NCI-H1048 (cell line): ENCODE results near the gene FBXL16.
A peak's percentile ranks its signal among the peaks of the same experiment; 100 is the strongest.

Source experiments
- DNase-seq: peaks from one replicate; lab custom pipeline; 2025; lab: John Stamatoyannopoulos, UW

The FBXL16 gene

DNA sequence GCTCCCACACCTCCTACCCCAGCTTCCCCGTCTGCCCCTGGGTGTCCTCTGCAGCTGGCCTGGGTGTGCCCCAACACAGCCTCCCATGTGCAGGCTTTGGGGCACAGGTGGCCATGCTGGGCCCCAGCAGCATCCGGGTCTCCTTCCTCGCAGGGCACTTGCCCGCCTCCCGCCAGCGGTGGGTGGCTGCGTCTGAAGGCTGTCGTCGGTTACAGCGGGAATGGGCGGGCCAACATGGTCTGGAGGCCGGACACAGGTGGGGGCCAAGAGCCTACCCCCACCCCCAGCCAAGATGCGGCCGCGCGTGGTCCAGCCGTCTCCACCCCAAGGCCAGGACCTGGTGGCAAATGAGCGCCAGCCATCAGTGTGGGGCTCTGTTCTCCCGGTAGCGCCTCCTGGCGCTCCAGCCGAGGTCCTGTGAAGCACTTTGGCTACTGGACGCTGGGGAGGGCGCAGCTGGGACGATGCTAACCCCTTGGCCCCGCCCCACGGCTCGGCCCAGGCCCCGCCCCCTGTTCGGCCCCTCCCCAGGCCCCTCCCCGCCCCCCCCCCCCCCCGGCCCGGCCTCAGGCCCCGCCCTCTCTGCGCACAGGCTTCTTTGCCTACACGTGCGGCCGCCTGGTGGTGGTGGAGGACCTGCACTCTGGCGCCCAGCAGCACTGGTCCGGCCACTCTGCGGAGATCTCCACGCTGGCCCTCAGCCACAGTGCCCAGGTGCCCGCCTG, 45.0 kb downstream of the FBXL16 start:
- DNase-seq, result peak; percentile 46

DNA sequence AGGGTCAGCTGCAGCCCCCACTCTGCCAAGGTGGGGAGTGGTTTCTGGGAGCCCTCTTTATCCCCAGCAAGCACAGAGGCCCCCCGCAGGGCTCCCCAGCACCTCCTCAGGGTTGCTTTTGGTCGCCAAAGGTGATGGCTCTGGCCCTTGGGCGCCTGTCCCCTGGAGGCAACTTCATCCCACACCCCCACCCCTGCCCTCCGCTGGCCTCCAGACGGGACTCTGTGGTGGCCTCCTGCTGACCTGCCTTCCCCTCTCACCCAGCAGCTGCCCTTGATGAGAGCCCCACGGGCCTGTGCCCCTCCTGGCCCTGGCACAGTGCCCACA, 45.5 kb downstream of the FBXL16 start:
- DNase-seq, result no peak

DNA sequence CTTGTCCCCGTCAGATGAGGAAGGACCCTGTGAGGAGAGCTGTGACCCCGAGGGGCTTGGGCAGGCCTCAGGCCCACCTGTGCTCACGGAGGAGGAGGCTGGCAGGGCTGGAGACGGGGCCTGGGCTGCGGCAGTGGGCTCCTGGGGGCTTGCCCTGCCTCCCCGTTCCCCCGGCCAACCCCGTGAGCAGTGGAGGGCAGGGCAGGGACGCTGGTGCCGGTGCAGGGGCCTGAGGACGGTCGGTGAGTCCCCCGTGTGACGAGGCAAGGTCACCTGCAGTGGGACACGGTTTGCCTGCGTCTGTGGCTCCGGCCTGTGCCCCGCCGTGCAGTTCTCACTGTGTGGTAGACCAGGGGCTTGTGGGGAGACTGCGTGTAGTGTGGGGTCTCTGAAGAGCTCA, 46.0 kb downstream of the FBXL16 start:
- DNase-seq, result no peak

DNA sequence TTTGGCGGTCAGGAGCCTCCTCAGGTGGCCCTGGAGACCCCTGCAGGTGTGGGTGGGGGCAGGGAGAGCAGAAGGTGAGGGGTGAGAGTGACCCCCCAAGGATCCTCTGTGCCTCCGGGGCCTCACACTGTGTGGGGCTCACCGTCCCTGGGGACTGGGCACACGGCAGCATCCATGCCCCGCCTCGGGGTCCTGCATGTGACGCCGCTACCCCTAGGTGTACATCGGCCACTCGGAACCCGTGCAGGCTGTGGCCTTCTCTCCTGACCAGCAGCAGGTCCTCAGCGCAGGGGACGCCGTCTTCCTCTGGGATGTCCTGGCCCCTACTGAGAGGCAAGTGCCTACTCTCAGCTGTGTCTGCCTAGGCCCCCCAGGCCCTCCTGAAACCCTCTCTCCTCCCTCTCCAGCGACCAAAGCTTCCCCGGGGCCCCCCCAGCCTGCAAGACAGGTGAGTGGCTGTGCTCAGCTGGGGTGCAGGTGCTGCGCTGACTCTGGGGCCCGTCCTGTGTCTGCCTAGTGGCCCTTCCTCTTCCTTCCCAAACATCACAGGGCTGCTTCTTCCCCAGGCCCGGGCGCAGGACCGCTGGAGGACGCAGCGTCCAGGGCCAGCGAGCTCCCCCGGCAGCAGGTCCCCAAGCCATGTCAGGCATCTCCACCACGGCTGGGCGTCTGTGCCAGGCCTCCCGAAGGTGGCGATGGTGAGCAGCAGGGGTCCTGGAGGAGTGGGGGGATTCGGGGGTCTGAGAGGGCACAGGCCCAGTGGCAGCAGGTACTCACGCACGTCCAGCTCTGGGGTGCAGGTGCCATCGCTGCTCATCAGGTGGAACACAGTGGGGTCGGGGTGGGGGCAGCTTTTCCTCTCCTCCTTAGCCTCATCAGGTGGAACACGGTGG, 46.7 kb downstream of the FBXL16 start:
- no peak for DNase-seq

GRCh38 chr16:657487-657886, 48.1 kb downstream of the FBXL16 start:
- no peak for DNase-seq

- DNase-seq, result no peak
These were observed 51.6 kb downstream of the FBXL16 start for GRCh38 chr16:654034-654433.

- no peak for DNase-seq
These were observed 52.9 kb downstream of the FBXL16 start for GRCh38 chr16:652454-653305.

DNA sequence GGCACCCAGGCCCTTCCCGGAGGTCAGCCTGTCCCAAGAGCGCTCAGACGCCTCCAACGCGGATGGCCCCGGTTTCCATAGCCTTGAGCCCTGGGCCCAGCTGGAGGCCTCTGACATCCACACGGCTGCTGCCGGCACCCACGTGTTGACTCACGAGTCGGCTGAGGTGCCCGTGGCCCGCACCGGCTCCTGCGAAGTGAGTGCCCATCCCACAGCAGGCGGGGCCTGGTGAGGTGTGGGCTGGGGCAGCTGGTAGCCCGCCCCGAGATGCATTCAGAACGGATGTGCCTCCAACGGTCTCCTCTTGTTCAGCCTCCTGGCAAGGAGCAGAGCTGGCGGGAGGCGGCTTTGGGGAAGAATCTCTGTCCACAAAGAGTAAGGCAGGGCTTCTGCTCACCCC, 53.8 kb downstream of the FBXL16 start:
- no peak for DNase-seq

DNA sequence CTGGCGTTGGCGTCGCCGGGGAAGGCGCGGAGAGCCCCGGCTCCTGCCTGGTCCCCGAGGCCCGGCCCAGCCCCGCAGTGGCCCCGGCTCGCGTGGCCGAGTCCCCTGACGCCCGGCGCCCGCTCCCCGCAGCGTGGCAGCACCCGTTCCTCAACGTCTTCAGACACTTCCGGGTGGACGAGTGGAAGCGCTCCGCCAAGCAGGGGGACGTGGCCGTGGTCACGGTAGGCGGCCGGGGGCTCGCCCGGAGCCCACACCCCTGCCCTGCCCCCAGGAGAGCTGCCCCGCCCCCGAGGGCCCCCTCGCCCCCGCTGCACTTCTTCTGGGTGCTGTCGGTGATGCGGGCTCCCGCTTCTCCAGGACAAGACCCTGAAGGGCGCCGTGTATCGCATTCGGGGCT, 56.0 kb downstream of the FBXL16 start:
- no peak for DNase-seq

DNA sequence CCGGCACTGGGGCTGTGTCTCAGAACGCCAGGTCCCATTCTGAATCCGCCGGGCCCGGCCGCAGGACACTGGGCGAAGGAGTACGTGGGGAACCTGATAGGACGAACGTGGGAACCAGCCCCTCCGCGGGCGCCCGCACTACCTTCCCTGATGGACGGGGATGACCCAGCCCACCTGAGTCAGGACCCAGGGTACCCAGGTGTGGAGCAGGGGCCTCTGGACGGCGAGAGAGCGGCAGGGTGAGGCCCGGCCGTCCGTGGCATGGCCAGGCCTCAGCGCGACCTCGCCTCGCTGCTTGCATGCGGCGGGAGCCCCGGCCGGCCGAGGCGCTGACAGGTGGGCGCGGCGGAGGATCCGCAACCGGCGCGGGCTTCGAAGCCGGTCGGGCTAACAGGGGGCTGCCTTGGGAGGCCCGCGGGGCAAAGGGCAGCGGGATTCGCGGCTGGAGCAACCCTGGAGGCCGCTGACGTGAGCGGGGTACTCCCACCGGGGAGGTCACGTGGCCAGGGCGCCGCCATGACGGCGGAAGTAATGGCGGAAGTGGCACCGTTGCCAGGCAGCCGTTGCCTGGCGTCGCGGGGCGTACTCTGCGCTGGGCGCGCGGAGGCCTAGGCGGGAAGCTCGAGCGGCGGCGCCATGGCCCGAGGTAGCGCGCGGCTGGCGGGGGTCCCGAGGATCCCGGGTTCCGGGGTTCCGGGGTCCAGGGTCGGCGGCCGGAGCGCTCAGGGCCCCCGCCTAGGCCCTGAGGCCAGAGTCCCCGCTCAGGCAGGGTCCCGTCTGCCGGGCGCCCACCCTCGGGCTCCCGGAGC, 56.6 kb downstream of the FBXL16 start, which contains the start of gene WDR90:
TSS of gene WDR90 (plus strand) at position 585 of the 809 bp plus-strand sequence. CDS start at position 637, 52 bp downstream.
- DNase-seq, result peak; percentile 68

- DNase-seq, result no peak
These were observed 57.4 kb downstream of the FBXL16 start for GRCh38 chr16:648071-648780.

- DNase-seq, result no peak
These were observed 58.3 kb downstream of the FBXL16 start for GRCh38 chr16:647173-647902.

DNA sequence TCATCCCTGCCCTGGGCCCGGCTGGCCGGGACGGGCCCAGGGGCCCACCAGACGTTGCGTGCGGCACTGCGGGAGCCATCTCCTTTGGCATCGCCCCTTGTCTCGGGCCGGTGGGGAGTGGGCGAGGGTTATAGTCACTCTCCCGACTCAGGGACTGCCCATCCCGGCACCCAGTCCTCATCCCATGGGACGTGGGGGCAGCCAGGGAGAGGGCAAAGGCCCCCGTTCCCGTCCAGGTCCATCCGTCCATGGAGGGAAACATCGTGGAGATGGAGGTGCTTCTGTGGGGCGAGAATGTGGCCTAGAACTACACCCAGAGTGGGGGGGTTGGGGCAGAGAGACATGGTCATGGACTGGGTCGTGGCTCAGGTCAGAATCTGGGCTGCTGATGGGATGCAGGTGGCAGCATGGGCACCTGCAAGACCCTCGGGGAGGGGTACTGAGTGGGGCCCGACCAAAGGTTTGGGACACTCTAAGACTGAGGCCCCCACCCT, 58.9 kb downstream of the FBXL16 start:
- DNase-seq, result no peak

DNA sequence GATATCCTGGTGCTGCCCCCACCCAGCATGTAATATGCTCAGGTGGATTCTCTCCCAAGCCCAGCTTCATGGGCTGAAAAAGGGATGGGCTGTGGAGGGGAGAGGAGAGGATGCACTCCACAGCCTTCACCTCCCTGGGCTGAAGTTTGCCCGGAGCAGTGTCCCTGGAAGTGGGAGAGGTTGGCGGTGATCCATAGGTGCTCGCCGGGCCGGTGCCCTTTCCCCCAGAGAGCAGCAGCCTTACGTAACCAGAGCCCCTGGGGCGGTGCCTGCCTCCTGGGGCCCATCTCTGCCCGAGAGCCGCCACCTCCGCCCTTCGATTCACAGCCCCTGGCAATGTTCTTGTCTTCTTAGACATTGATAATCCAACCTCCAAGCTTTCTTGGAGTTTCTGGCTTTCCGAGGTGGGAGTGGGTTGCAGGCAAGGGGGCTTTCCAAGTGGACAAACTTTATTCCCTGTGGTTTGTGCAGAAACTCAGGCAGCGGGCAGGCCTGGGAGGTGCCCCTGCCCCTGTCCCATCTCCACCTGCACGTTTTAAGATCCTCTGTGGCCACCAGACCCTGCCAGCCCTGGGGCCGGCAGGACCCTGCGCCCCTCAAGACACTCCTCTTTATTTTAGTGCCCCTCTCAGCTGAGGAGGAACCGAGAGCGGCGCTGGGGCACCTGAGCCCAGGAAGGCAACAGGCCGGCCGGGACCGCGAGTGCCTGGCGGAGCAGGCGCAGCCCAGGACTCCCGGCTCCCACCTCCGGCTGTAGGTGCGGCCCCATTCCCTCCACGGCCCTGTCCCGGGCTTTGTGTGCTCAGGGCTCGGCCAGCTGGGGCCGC, 59.5 kb downstream of the FBXL16 start:
- no peak for DNase-seq

GRCh38 chr16:644556-644955, 61.0 kb downstream of the FBXL16 start:
- DNase-seq, result no peak

DNA sequence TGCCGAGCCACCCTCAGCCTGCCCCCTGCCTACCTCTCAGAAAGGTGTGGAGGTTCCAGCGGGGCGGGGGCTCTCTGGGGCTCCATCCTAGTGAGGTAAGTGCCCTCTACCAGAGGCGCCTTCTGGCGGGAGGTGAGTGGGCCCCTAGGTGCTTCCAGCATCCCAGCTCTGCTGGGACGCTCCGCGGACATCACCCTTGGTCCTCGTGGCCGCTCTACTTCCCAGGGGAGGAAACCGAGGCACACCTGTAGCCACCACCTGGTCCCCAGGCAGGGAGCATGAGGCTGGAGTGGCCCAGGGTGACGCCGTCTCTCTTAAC, 62.6 kb downstream of the FBXL16 start:
- DNase-seq, result no peak
